Activated T-cell treated with anti-CD3 and anti-CD28 coated beads for 4 hours (primary cell): ENCODE results near the gene RENBP.
A peak's percentile ranks its signal among the peaks of the same experiment; 100 is the strongest.

ENCODE experiments used
- DNase-seq: peaks from one replicate; pipeline ENCODE4 v3.0.0-alpha.2; 2020

RENBP gene

DNA sequence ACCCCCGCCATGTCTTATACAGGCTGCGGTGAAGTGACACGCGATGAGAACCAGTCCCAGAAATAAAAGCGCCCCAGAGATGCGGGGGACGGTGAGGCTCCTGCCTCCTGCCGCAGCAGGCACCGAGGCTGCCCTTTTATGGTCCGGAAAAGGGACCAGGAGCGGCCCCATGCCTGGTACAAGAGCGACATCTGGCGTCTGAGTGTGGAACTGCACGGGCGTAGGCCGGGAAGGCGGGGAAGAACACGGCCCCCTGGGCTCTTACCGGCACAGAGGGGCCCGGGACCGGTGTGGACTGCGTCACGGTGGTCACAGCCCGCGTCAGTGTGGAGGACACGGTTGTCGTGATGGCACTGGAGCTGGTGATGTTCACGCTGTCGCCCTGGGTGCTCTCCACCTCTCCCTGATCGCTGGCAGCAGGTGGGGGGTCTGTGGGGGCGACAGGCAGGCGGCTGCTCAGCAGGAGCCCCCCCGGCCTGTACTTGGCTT, 8.9 kb upstream of the RENBP start:
- DNase-seq = peak; percentile 77

DNA sequence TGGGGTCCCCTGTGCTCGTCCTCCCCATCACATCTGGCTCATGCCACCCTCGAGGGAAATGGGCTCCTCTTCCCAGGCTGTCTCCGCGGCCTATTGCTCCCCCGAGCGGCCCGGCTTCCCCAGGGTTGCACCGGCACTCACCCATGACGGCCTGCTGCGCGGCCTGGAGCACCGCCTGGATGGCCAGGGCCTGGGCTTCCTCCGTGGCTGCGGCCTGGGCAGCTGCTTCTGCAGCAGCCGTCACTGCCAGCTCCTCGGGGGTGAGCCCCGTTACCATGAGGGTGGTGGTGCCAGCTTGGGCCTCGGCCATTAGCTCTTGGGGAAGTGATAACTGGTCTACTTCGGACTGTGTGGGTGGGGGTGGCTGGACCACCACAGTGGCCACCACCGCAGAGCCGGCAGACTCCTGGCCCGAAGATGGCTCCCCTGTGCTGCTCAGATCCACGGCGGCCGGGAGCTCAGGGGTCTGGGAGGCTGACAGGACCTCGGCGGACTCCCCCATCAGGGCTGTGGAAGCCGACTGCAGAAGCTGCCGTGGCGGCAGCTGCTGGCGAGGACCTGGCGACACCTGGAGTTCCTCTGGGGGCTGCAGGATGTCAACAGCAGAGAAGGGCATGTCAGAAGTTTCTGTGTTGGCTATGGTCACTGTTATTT, 8.1 kb upstream of the RENBP start:
- DNase-seq = no peak

DNA sequence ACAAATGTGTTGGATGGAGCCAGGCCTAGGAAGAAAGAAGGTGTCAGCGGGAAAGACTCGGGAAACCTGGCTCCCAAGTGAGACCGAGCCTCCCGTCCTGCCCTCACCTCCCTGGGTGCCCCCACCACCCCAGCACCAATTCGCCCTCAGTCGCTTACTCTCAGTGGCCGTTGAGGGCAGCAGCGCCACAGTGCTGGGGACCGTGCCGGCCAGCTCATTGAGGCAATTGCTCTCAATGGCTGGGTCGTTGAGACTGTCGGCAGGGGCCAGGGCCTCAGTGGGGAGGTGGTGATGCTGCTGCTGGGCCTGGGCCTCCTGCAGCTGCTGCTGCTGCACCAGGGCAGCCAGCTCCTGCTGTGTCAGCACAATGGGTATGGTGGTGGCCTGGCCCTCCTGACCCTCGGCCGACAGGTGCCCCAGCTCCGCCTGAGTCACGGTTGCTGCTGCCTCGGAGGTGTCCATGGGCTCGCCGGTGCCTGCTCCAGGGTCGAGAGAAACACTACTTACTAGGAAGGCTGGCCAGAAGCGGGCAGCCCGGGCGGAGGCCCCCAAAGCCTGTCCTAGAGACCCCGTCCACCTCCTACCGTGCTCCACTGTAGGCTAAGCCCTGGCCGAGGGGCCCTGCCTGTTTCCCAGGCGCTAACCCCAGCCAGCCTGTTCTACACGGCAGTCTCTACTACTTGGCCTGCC, 7.4 kb upstream of the RENBP start:
- no peak for DNase-seq

DNA sequence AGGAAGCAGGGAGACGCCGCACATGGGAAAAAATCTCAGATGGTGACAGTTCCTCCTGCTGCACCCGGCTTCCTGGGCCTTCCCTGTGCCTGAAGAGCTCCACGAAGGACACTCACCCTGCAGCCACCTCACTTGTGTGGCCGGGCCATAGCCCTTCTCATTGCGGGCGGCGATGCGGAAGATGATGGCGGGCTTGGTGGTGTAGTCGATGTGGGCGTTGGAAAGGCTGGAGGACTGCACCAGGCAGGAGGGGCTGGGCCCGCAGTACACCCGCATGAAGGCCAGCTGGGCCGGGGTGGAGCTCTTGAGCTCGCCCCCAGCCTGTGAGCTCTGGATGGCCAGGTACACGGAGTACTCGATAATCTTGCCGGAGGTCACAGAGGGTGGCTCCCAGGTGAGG, 5.7 kb upstream of the RENBP start:
- no peak for DNase-seq

DNA sequence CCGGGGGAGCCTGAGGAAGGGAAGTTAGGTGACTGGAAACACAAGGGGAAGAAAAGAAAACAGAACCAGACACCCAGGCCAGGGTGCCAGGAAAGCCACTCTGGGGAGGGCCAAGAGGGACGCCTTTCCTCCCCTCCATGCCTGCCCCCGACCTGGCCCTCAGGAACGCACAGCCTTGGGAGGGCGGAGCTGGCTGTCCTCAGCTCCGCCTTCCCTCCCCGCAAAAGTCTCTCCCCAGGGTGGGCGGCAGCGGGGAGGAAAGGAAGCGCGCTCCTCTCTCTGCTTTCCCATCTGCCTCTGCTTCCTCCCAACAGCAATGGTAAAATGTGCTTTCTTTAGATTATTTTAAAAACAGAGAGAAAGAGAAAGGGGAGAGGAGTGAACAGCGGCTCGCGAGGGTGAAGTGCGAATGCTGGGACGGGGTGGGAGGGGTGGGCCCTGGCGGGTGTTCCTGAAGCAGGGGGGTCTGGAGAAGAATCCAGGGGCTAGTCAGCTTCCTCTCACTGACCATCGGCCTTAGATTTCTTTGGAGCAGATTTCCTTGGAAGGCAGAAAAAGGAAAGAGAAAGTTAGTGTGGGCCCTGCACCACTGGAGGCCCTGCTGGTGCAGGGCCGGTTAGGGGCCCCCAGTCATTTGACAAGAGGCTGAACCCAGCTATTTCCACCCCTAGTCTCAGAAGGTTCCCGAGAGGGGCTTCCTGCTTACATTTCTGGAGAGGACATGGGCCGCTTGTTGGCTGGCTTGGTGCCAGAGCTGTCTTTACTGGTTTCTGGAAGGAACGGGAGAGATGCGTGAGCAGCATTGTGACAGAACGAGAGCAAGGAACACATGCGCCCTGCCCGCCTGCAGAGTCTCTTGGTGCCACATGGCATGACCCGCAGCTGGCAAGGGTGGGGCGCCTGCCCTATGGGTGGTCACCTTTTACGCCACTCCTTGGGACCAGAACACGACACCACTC, 4.7 kb upstream of the RENBP start:
- no peak for DNase-seq

DNA sequence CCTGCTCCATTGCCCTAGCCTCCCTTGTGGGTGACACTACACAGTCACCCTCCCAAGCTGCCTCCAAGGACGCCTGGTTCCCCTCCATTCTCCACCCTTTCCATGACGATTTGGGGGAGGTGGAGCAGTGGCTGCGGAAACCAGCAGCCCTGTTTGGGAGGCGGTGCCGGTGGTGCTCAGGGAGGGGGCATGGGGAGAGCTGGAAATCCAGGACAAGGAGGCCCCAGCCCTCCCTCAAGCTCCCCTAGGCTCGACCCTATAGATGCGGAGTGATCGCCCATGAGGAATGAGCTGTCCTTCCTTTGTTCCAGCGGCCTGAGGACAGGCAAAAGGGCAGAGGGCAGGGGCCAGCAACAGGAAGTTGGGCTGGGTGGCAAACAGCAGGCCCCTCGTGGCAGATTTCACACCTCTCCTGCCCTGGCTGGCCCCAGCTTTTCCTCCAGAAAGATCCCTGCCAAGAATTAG, 3.6 kb upstream of the RENBP start:
- no peak for DNase-seq

DNA sequence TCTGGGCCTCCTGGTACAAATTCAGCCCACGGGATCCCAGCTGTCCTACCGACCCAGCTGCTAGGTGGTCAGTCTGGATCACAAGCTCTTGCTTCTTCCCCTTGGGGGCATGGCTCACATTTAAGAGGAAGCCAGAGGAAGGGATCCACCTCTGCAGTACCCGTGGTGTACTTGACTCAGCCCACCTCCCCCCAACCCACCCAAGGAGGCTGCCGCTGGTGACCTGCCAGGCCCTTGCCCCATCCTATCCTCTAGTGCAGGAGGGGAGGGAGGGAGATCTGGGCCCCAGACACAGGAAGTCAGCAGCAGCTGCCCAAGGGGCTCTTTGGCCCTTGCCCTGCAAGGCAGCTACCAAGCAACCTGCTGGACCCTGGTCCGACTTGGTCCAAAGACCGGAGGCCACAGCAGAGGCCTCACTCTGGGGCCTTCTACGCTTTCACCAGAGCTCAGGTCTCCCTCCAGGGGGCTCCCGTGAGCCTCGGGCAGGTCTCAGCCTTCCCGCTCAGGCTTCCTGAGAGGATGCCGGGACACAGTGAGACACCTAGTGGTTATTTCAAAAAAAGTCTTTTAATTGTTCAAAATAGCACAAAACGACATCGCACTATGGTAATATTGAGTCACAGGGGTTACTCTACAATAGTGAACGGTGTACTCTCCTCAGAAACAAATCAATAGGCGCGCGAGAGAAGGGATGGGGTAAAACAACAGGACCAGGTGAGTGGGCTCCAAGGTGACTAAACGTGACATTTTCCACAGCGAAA, 2.7 kb upstream of the RENBP start:
- peak; percentile 62 for DNase-seq

DNA sequence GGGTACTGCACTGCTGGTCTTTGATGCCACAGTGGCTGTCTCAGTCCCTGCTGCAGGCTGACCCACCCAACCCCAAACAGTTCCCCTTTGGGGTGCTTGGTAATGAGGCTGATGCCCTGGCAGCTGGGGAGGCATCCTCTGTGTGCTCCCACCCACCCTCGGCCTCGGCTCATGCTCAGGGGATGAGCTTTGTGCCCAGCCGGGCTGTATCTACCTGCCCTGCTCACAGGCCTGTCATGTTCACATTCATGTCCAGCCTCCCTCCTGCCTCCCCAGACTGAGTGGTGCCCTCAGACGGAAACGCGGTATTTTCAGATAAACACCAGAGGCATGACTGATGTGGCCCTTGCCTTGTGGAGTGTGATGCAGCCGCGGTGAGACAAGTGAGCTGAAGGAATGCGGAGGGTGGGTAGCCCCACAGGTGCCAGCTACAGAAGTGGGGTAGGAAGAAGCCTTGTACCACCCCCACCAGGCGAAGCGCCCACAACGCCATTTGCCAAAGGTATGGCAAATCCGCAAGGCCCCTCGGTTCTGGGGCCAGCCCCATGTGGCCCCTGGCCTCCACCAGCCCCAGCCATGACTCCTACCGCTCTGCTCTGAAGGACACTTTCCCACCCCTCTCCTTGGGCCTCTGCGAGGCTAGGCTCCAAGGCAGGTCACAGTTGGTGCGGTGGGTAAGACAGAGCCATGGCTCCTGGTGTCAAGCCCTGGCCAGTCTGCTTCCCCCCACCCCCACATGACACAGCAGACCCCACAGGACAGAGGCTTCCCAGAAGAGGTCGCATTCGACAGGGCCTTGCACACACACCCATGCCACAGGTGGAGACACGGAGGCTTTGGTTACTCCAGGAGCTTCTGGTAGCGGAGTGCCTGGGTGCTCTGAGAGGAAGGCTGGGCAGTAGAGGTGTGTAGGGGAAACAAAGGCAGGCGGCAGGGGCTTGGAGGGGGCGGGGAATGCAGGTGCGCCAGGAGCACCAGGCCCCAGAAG, 1.8 kb upstream of the RENBP start:
- DNase-seq = no peak

DNA sequence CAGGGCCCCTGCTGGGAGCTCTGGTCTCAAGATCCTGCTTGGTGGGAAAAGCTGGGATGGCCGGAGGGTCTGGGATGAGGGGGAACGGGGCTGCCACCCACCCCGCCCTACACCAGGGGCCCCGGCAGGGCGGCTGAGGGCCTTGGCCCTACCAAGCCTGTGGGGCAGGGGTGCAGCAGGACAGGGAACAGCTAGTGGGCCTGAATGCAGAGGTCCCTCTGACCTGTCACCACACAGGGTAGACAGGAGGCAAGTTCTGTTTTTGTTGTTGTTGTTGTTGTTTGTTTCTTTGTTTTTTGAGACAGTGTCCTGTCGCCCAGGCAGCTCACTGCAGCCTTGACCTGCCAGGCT, 332 bp upstream of the RENBP start:
- no peak for DNase-seq

DNA sequence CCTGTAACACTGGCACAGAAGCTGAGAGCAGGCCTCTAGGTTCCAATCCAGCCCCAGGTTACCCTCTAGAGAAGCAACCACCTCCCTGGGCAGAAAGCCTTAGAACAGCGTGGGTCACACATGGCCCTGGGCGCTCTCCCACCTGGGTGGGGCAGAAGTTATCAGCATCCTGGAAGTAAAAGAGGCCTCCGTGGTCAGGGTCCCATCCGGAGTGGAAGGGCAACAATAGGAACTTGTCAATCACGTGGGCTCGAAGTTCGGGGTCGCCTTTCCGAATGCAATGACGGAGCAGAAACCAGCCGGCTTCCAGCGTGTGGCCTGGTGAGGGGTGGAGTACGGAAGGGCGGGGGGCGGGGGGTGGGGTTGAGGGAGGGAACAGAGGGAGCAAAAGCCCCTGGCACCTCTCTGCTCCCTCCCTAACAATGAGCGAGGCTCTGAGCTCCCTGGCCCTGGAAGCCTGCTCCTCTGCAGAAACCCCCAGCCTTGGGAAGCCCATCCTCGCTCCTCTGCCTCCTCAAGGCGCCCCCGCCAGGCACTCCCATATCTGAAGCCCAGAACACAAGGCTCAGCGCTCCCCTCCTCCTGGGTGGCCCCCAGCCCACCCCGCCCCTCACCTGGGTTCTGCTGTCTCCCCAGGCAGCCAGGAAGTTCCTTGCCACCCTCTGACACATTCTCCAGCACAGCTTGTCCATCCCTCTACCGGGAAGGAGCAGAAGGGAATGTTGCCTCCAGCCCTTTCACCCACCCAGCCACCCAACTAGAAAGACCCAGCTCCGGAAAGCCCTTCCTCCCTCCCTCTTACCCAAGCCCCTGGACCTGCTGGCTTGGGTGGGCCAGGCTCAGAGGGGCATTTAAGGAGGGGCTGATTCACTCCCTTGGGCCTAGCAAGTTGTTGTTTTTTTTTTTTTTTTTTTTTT, 2.8 kb downstream of the RENBP start:
- no peak for DNase-seq

DNA sequence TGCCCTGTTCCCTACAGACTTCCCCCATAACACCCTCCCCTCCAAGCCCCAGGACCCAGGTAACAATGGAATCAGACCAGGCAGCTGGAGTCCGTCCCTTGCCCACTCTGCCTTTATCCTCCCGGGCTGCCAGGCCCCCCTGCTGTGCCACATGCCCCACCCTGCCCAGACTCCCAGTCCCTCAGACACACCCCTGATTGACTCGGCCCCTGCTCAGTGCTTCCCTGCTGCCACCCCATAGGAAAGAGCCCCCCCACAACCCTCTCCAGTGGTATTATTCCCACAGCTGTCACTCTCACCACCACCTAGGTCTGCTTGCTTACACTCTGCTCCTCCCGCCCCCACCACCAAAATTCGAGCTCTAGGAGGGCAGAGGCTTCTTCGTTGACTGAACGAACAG, 4.9 kb downstream of the RENBP start:
- no peak for DNase-seq

DNA sequence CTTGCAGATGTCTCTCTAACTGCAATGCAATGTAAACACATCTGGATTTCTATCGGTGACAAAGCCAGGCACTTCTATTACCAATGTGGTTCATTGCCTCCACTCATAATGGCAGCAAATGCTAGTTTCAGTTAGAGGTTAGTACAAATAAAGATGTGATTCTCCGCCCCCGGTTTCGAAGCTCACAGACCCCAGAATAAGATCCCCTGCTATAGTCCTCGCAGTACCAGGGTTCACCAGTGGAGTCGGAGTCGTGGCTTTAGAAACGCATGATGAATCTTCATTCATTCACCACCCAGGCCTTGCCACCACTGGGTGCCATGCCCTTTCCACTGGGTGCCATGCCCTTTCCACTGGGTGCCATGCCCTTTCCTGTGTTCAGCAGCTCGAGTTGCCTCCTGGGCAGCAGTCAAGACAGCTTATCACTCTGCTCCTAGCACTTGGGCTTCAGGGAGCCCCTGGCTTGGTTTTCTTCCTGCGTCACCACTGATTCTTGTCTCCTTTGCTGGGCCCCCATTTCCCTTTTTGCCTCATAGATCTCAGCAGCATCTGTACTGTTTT, 6.1 kb downstream of the RENBP start:
- no peak for DNase-seq

DNA sequence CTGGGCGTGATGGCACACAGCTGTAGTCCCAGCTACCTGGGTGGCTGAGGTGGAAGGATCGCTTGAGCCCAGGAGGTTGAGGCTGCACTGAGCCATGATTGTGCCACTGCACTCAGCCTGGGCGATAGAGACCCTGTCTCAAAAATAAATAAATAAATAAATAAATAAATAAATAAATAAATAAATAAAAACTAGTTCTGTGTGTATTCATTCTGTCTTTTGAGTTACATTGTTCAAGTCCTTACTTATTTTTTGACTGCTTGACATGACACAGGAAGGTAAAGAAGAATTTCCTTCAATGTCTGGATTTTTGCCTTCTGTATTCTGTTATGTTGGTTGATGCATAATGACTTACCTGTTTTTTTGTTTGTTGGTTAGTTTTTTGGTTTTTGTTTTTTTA, 7.4 kb downstream of the RENBP start:
- DNase-seq = no peak

DNA sequence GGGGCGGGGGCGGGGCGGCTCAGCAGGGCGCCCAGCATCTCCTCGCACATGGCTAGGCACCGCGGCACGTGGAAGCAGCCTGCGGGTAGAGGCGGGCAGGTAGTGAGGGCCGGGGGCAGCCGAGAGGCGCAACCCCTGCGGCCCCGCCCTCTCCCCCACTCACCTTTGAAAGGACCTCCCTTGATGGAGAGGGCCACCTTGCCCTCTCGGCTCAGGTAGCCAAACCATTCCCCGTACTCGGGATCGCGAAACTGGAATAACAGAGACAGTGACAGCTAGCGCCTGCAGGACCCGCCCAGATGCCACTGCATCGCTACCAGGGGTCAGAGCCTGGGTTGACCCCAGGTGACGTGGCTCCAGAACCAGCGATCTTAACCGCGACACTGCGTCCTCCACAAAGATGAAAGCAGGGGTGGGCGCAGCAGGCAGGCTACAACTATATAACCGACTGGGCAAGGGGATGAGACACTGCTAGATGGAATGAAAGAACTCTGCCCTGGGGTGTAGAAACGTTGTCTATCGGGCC, 9.1 kb downstream of the RENBP start:
- DNase-seq = no peak

DNA sequence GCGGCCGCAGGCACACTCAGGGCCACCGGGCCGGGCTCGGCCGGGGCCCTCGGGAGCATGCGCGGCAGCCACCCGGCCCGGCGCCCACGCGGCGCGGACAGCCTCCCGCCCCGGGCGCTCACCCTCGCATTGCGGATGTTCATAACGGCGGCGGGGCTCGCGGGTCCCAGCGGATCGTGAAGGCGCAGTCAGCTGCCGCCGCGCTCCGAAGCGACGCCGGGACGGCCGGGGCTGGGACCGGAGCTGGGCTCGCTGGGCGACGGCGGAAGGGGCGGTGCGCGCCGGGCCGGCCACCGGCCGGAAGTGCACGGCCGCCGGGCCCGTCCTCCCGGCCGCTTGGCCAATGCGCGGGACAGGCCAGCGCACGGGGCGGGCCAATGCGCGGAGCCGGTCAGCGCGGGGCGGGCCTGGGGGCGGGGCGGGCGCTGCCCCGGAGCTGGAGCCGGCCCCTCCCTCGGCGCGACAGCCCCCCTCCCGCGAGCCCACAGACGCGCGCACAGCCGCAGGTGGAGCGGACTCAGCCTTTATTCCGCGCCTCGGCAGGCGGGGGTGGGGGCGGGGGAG, 9.6 kb downstream of the RENBP start, which contains the start of gene NAA10:
Gene NAA10, minus strand, starts transcription at position 276 of the 564 bp plus-strand sequence. Its CDS starts 133 bp downstream, at position 143.
- DNase-seq = peak; percentile 21

DNA sequence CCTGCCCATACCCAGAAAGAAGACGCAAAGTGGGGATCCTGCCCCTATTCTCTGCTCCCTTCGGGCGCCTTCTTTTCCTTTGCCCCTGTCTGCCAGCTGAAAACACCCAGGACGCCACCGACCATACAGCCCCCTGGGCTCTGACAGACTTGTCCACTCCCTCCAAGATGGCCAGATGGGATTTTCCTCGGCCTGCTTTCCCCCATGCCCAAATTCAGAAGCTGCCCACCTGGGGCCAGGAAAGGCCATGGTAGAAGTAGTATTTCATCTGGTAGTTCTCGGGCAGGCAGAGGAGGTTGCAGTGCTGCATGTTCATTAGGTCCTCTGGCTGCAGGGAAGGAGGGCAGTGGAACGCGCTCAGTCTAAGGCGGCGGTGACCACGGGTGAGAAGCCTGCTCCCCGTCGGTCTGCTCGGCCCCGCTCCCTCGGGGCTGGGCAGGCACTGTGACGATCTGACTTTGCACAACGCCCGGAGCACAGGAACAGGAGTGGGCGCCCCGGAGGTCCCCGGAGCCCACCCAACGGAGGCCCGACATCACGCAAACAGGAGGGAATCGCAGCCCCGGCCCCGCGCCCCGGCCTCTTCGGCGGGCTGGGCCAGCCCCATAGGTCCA, 10.2 kb downstream of the RENBP start:
- DNase-seq = no peak

DNA sequence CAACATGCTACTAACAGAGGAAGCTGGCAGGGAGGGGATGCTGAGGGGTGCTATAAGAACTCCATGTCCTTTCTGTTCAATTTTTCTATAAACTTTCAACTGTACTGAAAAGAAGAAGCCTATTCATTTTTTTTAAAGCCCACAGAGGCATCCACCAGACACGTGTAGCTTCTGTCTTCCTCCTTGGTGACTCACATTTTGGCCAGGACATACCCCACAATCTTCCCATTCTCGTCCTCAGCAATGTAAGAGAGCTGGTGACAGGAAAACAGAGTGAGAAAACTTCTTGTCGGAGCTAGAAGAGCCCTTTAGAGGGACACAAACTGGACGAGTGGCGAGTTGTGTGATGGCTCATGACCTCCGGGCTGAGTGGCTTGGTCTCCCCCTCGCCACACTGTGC, 10.7 kb downstream of the RENBP start:
- DNase-seq = no peak

DNA sequence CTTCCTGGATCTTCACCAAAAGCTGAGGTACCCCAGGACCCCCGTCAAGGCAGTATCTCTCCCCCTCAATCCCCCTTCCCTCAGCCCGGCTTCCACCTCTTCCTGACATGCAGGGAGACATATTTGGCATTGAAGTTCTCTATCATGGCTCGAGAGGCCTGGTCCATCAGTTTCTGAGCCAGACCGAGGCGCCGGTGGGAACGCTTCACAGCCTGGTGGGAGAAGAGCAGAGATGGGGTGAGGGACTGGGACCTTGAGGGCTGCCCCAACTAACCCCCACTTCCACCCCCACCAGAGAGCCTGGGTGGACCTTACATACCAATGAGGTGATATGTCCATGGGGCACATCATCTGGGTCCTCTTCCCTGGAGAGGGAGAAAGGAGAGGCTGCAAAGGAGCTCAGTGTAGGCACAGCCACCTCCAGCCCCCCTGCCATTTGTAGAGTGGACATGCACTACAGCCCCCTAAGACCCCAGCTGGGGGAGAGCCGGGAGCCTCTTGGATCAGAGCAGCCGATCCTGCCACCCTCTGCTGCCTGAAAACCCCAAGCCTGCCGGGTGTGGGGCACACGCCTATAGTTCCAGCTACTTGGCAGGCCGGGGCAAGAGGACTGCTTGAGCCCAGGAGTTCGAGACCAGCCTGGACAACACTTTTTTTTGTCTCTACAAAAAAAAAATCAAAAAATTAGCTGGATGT, 12.1 kb downstream of the RENBP start:
- DNase-seq = no peak
